ELF-1 (cell line): Measurements from ENCODE around the gene RASAL2.
"Not testable (repeated sequence)": the region's sequence is repeated elsewhere in the genome, so short reads cannot be mapped to it uniquely, and the experiment has no call there.

Experiments used
- DNase-seq: peaks from one replicate; pipeline ENCODE4 v3.0.0-alpha.2; 2016; ENCODE audit warnings: low read depth, low spot score

Gene RASAL2

DNA sequence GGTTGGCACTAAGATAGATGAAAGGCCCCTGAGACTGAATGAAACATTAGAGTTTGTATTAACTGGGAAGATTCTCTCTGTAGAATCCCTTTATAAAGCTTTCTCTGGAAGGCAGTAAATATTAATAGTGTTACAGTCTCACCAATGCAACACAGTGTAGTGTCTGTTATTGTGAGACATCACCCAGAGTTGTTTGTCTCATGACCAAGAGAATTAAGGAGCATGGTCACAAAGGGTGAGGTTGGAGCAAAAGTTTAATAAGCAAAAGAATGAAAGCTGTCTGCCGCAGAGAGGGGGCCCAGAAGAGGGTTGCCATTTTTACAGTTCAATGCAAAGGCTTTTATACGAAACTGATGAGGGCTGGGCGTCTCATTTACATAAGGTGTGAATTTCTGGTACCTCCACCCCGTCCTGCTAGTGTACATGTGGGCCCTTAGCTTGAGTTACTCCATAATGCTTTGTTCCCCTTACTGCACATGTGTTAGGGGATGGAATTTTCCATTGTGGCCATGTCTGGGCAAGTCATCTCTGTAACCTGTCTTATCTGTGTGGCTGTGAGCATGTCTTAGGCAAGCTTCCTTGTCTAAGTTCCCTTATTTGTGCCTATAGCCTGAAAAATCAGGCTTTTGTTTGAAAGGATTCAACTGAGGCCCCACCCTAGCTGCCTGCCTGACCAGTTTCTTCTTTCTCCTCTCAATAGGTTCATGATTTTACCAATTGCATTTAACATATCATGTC, 184.1 kb downstream of the RASAL2 start:
- DNase-seq, result no peak

GRCh38 chr1:178278916-178279686, 185.2 kb downstream of the RASAL2 start:
- DNase-seq, result no peak

DNA sequence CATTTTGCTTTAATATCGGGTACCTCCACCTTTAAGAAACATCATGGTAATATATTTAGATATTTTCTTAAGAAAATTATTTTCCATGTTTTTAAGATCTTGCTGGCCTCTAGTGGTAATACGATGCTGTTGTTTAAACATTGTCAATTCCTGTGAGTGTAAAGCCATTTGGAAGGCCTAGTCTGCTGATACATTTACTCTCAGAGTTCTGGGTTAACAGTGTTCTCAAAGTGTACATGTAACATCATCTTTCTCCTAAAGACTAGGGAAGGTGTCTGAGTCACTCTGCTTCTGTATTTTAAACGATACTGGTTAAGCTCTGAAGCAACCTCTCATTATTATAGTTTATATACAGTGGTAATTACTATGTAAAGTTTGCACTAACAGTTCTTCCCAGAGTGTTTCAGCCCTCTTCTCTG, 189.1 kb downstream of the RASAL2 start:
- no peak for DNase-seq

DNA sequence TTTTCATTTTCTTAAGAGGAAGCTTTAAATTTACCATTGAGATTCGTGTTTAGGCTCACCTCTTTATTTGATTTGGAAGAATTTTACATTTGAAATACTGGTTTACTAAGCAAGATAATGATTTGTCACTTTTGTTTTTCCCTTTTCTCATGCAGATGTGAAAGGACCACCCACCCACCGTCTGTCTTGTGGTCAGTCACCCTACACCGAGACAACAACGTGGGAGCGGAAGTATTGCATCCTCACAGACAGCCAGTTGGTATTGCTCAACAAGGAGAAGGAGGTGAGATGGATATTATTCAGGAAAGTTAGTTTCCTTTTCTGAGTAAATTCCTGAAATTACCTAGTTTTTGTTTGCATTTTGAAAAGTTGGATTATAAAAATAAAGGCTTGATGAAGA, 189.5 kb downstream of the RASAL2 start:
- peak; percentile 70 for DNase-seq

- DNase-seq, result no peak
Measured at GRCh38 chr1:178284058-178284457, 190.2 kb downstream of the RASAL2 start.

DNA sequence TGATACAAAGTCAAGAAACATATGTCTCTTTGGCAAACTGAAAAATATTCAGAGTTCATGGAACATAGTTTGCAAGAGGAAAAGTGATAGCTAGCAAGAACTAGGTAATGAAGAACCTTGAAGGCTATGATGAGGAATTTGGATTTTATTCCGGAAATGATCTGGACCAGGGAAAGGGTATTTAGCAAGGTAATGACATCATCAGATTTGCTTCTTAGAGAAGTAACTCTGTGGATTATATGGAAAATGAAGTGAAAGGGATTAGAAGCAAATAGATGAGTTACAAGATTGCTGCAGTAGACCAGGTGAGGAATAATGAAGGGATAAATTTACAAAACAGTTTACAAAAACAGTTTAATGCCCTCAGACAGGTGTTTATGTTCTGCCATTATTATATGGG, 197.3 kb downstream of the RASAL2 start:
- DNase-seq, result no peak

GRCh38 chr1:178294654-178295053, 200.8 kb downstream of the RASAL2 start:
- DNase-seq, result peak; percentile 66

GRCh38 chr1:178300352-178300699, 206.4 kb downstream of the RASAL2 start:
- no peak for DNase-seq

GRCh38 chr1:178301141-178301540, 207.2 kb downstream of the RASAL2 start:
- DNase-seq, result no peak

GRCh38 chr1:178307264-178307663, 213.4 kb downstream of the RASAL2 start:
- no peak for DNase-seq

- DNase-seq, result no peak
Measured at GRCh38 chr1:178308438-178308837, 214.5 kb downstream of the RASAL2 start.

GRCh38 chr1:178310685-178311105, 216.8 kb downstream of the RASAL2 start:
- peak; percentile 42 for DNase-seq

GRCh38 chr1:178311164-178311563, 217.3 kb downstream of the RASAL2 start:
- DNase-seq, result no peak

DNA sequence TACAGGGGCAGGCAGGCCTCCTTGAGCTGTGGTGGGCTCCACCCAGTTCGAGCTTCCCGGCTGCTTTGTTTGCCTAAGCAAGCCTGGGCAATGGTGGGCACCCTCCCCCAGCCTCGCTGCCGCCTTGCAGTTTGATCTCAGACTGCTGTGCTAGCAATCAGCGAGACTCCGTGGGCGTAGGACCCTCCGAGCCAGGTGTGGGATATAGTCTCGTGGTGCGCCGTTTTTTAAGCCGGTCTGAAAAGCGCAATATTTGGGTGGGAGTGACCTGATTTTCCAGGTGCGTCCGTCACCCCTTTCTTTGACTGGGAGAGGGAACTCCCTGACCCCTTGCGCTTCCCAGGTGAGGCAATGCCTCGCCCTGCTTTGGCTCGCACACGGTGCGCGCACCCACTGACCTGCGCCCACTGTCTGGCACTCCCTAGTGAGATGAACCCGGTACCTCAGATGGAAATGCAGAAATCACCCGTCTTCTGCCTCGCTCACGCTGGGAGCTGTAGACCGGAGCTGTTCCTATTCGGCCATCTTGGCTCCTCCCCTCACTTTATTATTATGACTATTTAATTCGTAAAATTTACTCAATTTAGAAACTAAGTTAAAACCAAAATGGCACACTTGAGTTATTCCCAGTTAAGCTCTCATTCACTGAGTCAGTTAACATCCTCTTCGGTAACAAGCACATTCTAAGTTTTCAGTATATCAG, 226.5 kb downstream of the RASAL2 start:
- DNase-seq, result not testable (repeated sequence)

DNA sequence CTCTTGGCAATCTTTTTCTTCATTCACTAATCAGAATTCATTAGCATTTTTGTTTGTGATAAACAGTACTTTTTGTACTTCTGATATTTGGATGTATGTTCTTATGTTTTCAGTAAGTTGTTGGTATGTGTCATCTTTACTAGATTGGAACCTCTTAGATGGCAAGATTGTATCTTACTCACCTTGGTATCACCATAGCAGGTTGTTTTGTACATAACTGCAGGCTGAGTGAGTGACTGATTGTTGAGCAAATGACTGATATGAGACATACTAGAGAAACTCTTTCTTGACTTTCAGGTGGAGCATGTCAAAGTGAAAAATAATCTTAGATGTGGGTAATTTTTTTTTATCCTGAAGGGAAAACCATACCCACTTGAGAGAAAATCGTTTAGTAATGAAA, 229.2 kb downstream of the RASAL2 start:
- DNase-seq, result no peak

DNA sequence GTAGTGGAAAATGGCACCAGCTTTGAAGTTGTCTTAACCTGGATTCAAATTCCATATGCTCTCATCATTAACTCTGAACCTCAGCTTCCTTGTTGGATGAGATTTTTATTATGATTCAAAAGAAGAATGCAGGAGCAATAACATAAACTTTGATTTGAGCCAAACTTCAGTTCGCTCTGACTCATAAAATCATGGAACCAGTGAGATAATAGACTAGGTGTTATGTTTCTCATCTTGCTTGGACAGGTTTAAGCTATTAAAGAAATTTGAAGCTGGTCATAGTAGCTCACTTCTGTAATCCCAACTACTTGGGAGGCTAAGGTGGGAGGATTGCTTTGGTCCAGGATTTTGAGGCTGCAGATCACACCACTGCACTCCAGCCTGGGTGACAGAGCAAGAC, 230.1 kb downstream of the RASAL2 start:
- DNase-seq, result no peak

DNA sequence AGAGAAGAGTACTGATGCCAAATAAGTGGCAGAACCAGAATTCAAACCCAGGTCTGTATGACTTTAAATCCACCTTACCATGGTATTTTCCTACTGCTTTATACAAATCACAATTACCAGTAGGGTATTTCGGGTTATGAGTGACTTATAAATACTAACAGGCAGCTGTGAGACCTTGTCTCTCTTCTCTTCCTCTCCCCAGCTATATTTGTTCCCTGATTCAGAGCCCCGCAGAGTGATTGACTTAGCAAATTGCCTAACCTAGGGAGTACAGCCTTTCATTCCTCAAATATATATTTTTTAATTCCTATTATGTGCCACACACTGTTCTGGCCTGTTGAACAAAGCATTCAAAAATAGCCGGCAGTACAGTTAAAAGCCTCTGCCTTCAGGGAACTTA, 234.8 kb downstream of the RASAL2 start:
- no peak for DNase-seq

GRCh38 chr1:178330153-178330552, 236.2 kb downstream of the RASAL2 start:
- no peak for DNase-seq

DNA sequence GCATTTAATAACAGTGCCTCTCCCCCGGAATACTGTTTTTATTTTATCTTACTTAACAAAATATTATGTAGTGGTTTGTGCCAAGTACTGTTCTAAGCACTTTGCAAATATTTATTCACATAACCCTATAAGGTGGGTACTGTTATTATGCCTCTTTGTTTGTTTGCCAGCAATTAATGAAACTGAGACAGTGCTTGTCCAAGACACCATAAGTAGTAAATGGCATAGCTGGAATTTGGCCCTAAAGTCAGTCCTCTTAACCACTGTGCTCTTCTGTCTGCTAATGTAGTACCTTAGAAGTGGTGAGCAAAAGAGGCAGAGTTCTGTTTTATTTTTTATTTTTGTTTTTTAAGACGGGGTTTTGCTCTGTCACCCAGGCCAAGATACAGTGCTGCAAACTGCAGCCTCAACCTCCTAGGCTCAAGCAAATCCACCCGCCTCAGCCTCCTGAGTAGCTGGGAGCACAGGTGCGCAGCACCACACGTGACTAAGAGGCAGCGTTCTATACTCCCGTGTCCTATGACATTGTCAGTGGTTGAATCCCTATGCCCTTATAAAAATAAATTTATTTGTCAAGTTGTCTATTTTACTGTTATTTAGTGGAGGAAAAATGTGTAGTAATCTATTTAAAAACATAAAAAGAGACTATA, 237.1 kb downstream of the RASAL2 start:
- no peak for DNase-seq

- DNase-seq, result no peak
Measured at GRCh38 chr1:178335426-178335825, 241.5 kb downstream of the RASAL2 start.

DNA sequence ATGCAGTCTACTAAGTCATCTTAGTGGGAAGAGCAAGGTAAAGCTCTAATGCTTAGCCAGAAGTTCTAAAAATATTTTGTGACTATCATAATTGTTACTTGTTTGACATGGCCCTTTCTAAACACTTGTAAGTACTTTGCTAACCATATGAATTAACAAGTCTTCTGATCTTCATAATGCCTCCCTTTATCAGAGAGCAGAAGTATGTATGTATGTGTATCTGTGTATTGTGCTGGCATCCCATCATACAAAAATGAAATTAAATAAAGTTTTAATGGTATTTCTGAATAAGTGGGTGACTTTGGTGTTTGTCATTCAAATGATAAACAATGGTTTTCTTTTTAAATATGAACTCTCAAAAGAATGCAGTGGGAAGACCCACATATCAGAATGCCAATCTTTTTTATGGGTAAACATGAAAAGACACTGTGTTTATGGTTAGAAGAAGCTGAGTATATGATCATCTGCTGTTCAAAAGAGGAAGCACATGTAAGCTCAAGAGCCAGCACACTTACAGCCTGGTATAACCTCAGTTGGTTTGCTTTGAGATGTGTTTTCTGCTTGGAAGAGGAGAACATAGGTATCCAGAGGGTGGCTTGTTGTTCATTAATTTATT, 243.3 kb downstream of the RASAL2 start:
- DNase-seq, result no peak

GRCh38 chr1:178339834-178340233, 245.9 kb downstream of the RASAL2 start:
- DNase-seq, result no peak
